Cardiac muscle cell (in vitro differentiated cells and primary cell): Measurements from ENCODE around the gene LIPC. TPM values are rescaled to one million over a fixed set of nuclear protein-coding genes. Genes with fewer than 3 reads are reported as not detected.
A peak's percentile ranks its signal among the peaks of the same experiment; 100 is the strongest.

Experiments
- DNase-seq, 2 donors: peaks; one replicate each; pipeline versions ENCODE4 v3.0.0 to v3.0.0-alpha.2; 2010 to 2017; ENCODE audit warnings: low read depth in 1 of 2, low spot score in 1 of 2
- H3K27ac ChIP-seq: fragments of 200-600 bp; sonication (generic); 2 replicates; pipeline ENCODE4 v1.5.1; 2016
- H3K27me3 ChIP-seq: fragments of 200-600 bp; sonication (generic); 2 replicates; pipeline ENCODE4 v1.6.0; 2016; ENCODE audit warnings: control low read depth
- H3K36me3 ChIP-seq: fragments of 200-600 bp; sonication (generic); 2 replicates; pipeline ENCODE4 v1.5.1; 2016; ENCODE audit warnings: control low read depth
- H3K4me1 ChIP-seq: fragments of 200-600 bp; sonication (generic); 2 replicates; pipeline ENCODE4 v1.8.1; 2017; ENCODE audit warnings: low read depth, mild to moderate bottlenecking, mixed run types
- H3K4me3 ChIP-seq: fragments of 200-600 bp; sonication (generic); 2 replicates; pipeline ENCODE4 v1.5.1; 2016; ENCODE audit warnings: mild to moderate bottlenecking
- H3K9me3 ChIP-seq: fragments of 200-600 bp; sonication (generic); 2 replicates; pipeline ENCODE4 v1.5.1; 2017; ENCODE audit warnings: low read depth, mild to moderate bottlenecking, control low read depth
- CTCF ChIP-seq: IDR thresholded peaks from 2 replicates; pipeline ENCODE4 v1.5.1; 2012; ENCODE audit warnings: low read depth, mild to moderate bottlenecking, low read length
- polyA plus RNA-seq: library from polyadenylated mRNA; unstranded; fragments of >200 nt; fragmentation: Nextera tagmentation; extraction: Ambion mirVana; gene quantifications from 2 replicates; pipeline ENCODE4 v1.2.1, GENCODE V29; 2016
- total RNA-seq: library from RNA; depleted of rRNA; stranded (reverse); fragments of >200 nt; gene quantifications from 2 replicates; pipeline ENCODE4 v1.2.3, GENCODE V29; 2016

LIPC gene
- total and polyA plus RNA-seq, 2 experiments from 2014 or later: not detected

- Histone ChIP-seq H3K36me3 (no peaks in the 10 kb centered on the region), H3K9me3 (no peaks in the 10 kb centered on the region)
- DNase-seq: peak; percentile 66 to 73
Measured at GRCh38 chr15:58438956-58439355, 7.2 kb downstream of the LIPC start.

GRCh38 chr15:58440158-58440910, 8.5 kb downstream of the LIPC start:
- TF ChIP-seq CTCF: no peak
- DNase-seq: peak in 1 of 2 donors; percentile 27

More at GRCh38 chr15:58438956-58439355, 7.2 kb downstream of the LIPC start:
- H3K27ac ChIP-seq: no peak overlapping the region
- TF ChIP-seq CTCF: peak; percentile 38
- H3K4me3 ChIP-seq: no peak overlapping the region
- H3K4me1 ChIP-seq: peaks cover 10% of the 10 kb centered on the region
- H3K27me3 ChIP-seq: no peaks in the 10 kb centered on the region

DNA sequence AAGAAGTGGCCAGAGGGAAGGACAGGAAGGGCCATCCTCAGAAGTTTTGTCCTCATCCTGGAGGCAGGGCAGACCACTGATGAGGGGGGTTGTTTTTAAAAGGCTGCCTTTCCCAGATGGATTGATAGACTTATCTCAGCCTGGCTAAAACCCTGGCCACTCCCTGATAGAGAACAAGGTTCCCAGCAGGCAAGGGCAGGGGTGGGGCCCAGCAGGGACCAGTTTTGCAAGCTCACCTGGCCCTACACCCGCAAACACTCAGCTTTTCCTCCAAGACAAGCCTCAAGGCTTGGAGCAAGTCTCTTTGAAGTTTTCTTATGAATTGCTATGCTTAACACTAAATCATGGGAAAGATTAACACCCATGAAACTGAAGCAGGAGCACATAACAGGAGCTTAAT, 9.1 kb downstream of the LIPC start:
- Histone ChIP-seq H3K36me3 (no peaks in the 10 kb centered on the region), H3K27ac (no peak overlapping the region), H3K4me1 (peaks cover 10% of the 10 kb centered on the region), H3K4me3 (no peak overlapping the region), H3K9me3 (no peaks in the 10 kb centered on the region), H3K27me3 (no peaks in the 10 kb centered on the region)
- DNase-seq: no peak
- no peak for TF ChIP-seq CTCF

More at GRCh38 chr15:58440158-58440910, 8.5 kb downstream of the LIPC start:
- H3K4me1 ChIP-seq: peaks cover 10% of the 10 kb centered on the region
- no peaks in the 10 kb centered on the region for H3K27me3 ChIP-seq
- H3K36me3 ChIP-seq: no peaks in the 10 kb centered on the region
- H3K4me3 ChIP-seq: no peak overlapping the region
- no peaks in the 10 kb centered on the region for H3K9me3 ChIP-seq
- no peak overlapping the region for H3K27ac ChIP-seq

DNA sequence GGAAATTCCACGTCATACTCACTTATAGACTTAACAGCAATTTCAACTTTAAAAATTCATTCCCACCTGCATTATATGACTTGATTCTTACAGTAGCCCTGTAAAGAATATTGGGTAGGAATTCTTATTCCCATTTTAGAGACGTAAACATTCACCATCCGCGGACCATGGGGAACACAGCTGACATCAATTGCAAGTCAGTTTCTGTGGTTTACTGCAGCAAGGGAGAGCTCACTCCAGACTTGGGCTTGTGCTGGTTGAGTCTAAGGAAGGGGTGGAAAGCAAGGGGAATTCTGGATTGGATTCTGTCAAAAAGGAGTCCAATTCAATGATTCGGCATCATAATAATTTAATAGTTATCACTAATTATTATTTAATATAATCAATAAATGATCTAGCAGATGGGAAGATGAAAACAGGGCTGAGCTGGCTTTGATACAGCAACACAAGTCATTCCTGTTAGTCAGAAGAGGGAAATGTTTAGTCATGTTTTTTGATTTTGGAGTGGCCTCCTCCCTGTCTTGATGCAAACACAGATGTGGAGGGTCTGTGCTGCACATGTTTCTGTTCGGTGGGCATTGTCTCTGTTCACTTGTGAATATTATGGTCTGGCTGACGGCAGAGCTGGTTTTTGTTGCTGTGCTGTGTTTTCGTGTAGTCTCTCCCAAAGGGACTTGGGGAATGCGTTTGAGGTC, 9.7 kb downstream of the LIPC start:
- TF ChIP-seq CTCF: no peak
- H3K4me1 ChIP-seq: peaks cover 10% of the 10 kb centered on the region
- peak in 1 of 2 donors; percentile 70 for DNase-seq

DNA sequence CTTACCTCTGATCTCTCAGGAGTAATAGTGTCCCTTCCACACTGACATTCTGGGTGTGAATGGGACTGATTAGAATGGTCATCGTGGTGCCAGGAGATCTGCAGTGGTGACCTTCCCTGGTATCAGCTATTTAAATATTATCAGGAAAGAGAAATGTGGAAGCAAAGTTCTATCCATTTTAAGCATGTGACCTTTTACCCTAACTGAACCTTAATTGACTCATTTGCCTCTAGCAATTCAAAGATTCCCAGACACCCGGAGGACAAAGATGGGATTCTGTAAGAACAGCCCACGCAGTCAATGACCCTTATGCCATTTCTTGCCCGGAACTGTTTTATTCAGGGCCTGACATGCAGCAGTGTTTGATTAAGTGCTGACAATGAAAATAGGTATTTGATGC, 10.3 kb downstream of the LIPC start:
- no peak for TF ChIP-seq CTCF
- no peak for DNase-seq
- Histone ChIP-seq H3K4me1 (peaks cover 10% of the 10 kb centered on the region), H3K9me3 (no peaks in the 10 kb centered on the region), H3K27me3 (no peaks in the 10 kb centered on the region), H3K4me3 (no peak overlapping the region), H3K36me3 (no peaks in the 10 kb centered on the region), H3K27ac (no peak overlapping the region)

More for the DNA sequence above, 9.7 kb downstream of the LIPC start:
- no peak overlapping the region for H3K27ac ChIP-seq
- H3K4me3 ChIP-seq: no peak overlapping the region
- no peaks in the 10 kb centered on the region for H3K36me3 ChIP-seq
- H3K9me3 ChIP-seq: no peaks in the 10 kb centered on the region
- H3K27me3 ChIP-seq: no peaks in the 10 kb centered on the region
